ENCODE data around the gene ANXA11. TPM values are rescaled to one million over a fixed set of nuclear protein-coding genes. Genes with fewer than 3 reads are reported as not detected.

ANXA11 gene
- total and polyA plus RNA-seq, 2 of the 4 experiments (the other 2 are of a cell fraction) = 39.4 to 109 TPM

DNA sequence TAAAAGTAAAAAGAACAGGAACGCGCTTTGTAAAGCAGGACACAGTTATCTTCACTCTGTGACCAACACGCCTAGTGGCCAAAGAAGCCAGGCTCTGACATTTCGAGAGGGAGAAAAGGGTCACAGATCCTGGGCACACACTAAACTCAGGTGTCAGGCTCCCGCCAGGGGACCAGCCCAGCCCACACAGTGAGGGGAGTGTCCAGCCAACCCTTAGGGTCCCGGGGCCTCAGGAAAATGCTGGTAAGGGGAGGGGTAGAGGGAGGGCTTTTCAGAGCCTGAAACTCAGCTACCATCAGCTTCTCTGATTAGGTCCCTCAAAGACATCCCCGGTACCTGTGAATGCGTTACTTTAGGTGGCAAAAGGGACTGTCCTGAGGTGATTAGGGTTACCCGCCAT lies 16.6 kb downstream of the ANXA11 start:
- H4K5ac ChIP-seq (ENCODE audit: low read depth, low read length) = no peak overlapping the region
- H4K8ac ChIP-seq (ENCODE audit: low read depth in 2 of 2, low read length in 2 of 2) = no peak overlapping the region
- H3K9me3 ChIP-seq (ENCODE audit: control insufficient read depth, insufficient read depth, low read length) = peaks cover 2% of the 10 kb centered on the region; the same call in 1 of the 2 replicates
- H2BK15ac ChIP-seq (ENCODE audit: low read depth, low read length) = no peak overlapping the region
- H3K18ac ChIP-seq (ENCODE audit: low read depth, low read length) = no peak overlapping the region
- H3K9me1 ChIP-seq (ENCODE audit: insufficient read depth, low read length) = peaks cover 49% of the 10 kb centered on the region
- H2BK20ac ChIP-seq (ENCODE audit: low read depth, low read length) = no peak overlapping the region
- no peak overlapping the region for H3K56ac ChIP-seq (ENCODE audit: extremely low read depth, insufficient read depth, low read length)
- H3K4ac ChIP-seq (ENCODE audit: low read depth, low read length) = no peak overlapping the region
- H2AK9ac ChIP-seq (replicated peaks; ENCODE audit: low read depth, low read length, poor library complexity) = no peak overlapping the region
- H3K4me1 ChIP-seq (ENCODE audit: control insufficient read depth, insufficient read depth, low read length) = peaks cover 20% of the 10 kb centered on the region
- no peak overlapping the region for H3K14ac ChIP-seq (replicated peaks; ENCODE audit: low read depth, low read length)
- H2BK120ac ChIP-seq (ENCODE audit: low read depth, low read length) = no peak overlapping the region
- no peak overlapping the region for H2AK5ac ChIP-seq (ENCODE audit: low read depth, low read length)
- H3K27ac ChIP-seq (ENCODE audit: insufficient read depth, low read length) = no peak overlapping the region
- ATAC-seq (ENCODE audit: low read depth) = no peak
- BruUV-seq (replicated peaks) = no TSS peak
- WGBS, 2 experiments (ENCODE audit: extremely low coverage in 2 of 2, insufficient read length in 1 of 2) = 100% methylated on average over 4 of the region's 9 CpGs; no CpG with 5 or more reads in 1 of the 2 experiments
- H3K9ac ChIP-seq (ENCODE audit: low read depth, low read length) = no peak overlapping the region
- H2AFZ ChIP-seq (replicated peaks; ENCODE audit: low read length, poor library complexity) = no peak overlapping the region
- dilution Hi-C loops (cut with HindIII; ENCODE audit: low sequenced_read_pairs, unreplicated experiment) (no loop called here), intact Hi-C loops (cut with micrococcal nuclease) (no loop called here), in situ Hi-C loops (cut with MboI; ENCODE audit: low sequenced_read_pairs) (no loop called here)
- peaks cover 4% of the 10 kb centered on the region; the same call in 1 of the 2 replicates for H3K36me3 ChIP-seq (ENCODE audit: control insufficient read depth, insufficient read depth, low read length)
- peak overlapping the region; percentile 28; the same call in 1 of the 2 replicates for H3K23ac ChIP-seq (ENCODE audit: low read depth, low read length)
- H4K91ac ChIP-seq (ENCODE audit: insufficient read depth, low read depth, low read length) = no peak overlapping the region
- DNase-seq = no peak
- POLR2A ChIA-PET (ENCODE audit: unreplicated experiment) = no interaction called here
- H4K20me1 ChIP-seq (ENCODE audit: insufficient read depth, low read length) = peaks cover 86% of the 10 kb centered on the region
- no peak overlapping the region for H3K4me3 ChIP-seq (ENCODE audit: insufficient read depth, low read depth, low read length)
- CTCF ChIA-PET = no interaction called here
- H2BK5ac ChIP-seq (ENCODE audit: low read depth, low read length, poor library complexity, severe bottlenecking) = no peak overlapping the region
- peaks cover 27 to 74% of the 10 kb centered on the region in 2 experiments for H3K79me1 ChIP-seq (ENCODE audit: low read depth in 1 of 2, low read length in 2 of 2)
- TF ChIP-seq MAZ (IDR thresholded peaks at IDR 0.05; ENCODE audit: borderline replicate concordance, low read depth, low read length) = no peak
- no peak for TF ChIP-seq POLR2A (IDR thresholded peaks at IDR 0.05; ENCODE audit: low read depth, low read length)
- TF ChIP-seq MXI1 (IDR thresholded peaks at IDR 0.05; ENCODE audit: borderline replicate concordance, low read depth, low read length) = no peak
- TF ChIP-seq, protein P1, sequence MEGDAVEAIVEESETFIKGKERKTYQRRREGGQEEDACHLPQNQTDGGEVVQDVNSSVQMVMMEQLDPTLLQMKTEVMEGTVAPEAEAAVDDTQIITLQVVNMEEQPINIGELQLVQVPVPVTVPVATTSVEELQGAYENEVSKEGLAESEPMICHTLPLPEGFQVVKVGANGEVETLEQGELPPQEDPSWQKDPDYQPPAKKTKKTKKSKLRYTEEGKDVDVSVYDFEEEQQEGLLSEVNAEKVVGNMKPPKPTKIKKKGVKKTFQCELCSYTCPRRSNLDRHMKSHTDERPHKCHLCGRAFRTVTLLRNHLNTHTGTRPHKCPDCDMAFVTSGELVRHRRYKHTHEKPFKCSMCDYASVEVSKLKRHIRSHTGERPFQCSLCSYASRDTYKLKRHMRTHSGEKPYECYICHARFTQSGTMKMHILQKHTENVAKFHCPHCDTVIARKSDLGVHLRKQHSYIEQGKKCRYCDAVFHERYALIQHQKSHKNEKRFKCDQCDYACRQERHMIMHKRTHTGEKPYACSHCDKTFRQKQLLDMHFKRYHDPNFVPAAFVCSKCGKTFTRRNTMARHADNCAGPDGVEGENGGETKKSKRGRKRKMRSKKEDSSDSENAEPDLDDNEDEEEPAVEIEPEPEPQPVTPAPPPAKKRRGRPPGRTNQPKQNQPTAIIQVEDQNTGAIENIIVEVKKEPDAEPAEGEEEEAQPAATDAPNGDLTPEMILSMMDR (conservative IDR thresholded peaks at IDR 0.05; ENCODE audit: low read depth, low read length) = no peak
- no peak for TF ChIP-seq RAD21 (IDR thresholded peaks at IDR 0.05; ENCODE audit: low read length)
- TF ChIP-seq RCOR1 (IDR thresholded peaks at IDR 0.05; ENCODE audit: insufficient replicate concordance, low read length) = no peak
- TF ChIP-seq, protein P2, sequence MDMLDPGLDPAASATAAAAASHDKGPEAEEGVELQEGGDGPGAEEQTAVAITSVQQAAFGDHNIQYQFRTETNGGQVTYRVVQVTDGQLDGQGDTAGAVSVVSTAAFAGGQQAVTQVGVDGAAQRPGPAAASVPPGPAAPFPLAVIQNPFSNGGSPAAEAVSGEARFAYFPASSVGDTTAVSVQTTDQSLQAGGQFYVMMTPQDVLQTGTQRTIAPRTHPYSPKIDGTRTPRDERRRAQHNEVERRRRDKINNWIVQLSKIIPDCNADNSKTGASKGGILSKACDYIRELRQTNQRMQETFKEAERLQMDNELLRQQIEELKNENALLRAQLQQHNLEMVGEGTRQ (IDR thresholded peaks at IDR 0.05; ENCODE audit: low read depth, low read length) = no peak
- no peak for TF ChIP-seq MAFK (IDR thresholded peaks at IDR 0.05; ENCODE audit: low read depth, low read length)
- TF ChIP-seq SMC3 (IDR thresholded peaks at IDR 0.05; ENCODE audit: low read depth, low read length) = no peak
- TF ChIP-seq BHLHE40 (IDR thresholded peaks at IDR 0.05; ENCODE audit: low read depth, low read length) = no peak
- TF ChIP-seq, protein P3, sequence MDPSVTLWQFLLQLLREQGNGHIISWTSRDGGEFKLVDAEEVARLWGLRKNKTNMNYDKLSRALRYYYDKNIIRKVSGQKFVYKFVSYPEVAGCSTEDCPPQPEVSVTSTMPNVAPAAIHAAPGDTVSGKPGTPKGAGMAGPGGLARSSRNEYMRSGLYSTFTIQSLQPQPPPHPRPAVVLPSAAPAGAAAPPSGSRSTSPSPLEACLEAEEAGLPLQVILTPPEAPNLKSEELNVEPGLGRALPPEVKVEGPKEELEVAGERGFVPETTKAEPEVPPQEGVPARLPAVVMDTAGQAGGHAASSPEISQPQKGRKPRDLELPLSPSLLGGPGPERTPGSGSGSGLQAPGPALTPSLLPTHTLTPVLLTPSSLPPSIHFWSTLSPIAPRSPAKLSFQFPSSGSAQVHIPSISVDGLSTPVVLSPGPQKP (IDR thresholded peaks at IDR 0.05; ENCODE audit: borderline replicate concordance, low read depth, low read length) = no peak
- no peak for TF ChIP-seq RFX5 (IDR thresholded peaks at IDR 0.05; ENCODE audit: low read depth, low read length)
- no peak for TF ChIP-seq CEBPB (IDR thresholded peaks at IDR 0.05; ENCODE audit: low read depth, low read length)
- TF ChIP-seq CHD1 (IDR thresholded peaks at IDR 0.05; ENCODE audit: low read depth, low read length) = no peak
- no peak for TF ChIP-seq FOS (IDR thresholded peaks at IDR 0.05; ENCODE audit: low read depth, low read length)
- TF ChIP-seq NFE2L2 (IDR thresholded peaks at IDR 0.05; ENCODE audit: low read depth, low read length) = no peak
- H3K4me2 ChIP-seq (ENCODE audit: low read depth, low read length) = no peak overlapping the region
- no peaks in the 10 kb centered on the region for H3K27me3 ChIP-seq (ENCODE audit: control insufficient read depth, insufficient read depth, low read length)
